Liver (tissue), 9 donors: ENCODE measurements around the gene YBX3. TPM values are rescaled to one million over a fixed set of nuclear protein-coding genes. Genes with fewer than 3 reads are reported as not detected.

Source experiments
- DNase-seq: peaks from one replicate; pipeline ENCODE4 v3.0.0-alpha.2; 2017; ENCODE audit warnings: low spot score
- H3K27ac ChIP-seq, 2 donors: one replicate each; pipeline ENCODE4 v1.7.0; 2013; ENCODE audit warnings: inconsistent platforms in 2 of 2, low read length in 2 of 2, control low read depth in 1 of 2, low read depth in 1 of 2, mild to moderate bottlenecking in 1 of 2
- H3K27me3 ChIP-seq, 4 donors: one replicate each; pipeline versions ENCODE4 v1.6.1 to v1.7.0; 2013; ENCODE audit warnings: low read length in 3 of 4, inconsistent platforms in 1 of 4, mild to moderate bottlenecking in 1 of 4, moderate library complexity in 1 of 4; ENCODE audit not compliant: control insufficient read depth in 4 of 4, insufficient read depth in 4 of 4
- H3K36me3 ChIP-seq, 4 donors: one replicate each; pipeline versions ENCODE4 v1.6.1 to v1.7.0; 2013; ENCODE audit warnings: low read length in 3 of 4, mild to moderate bottlenecking in 3 of 4, low read depth in 1 of 4, moderate library complexity in 1 of 4; ENCODE audit not compliant: control insufficient read depth in 4 of 4, insufficient read depth in 3 of 4
- H3K4me1 ChIP-seq, 4 donors: one replicate each; pipeline versions ENCODE4 v1.6.1 to v1.7.0; 2013; ENCODE audit warnings: low read length in 3 of 4, mild to moderate bottlenecking in 3 of 4, moderate library complexity in 1 of 4; ENCODE audit not compliant: control insufficient read depth in 4 of 4, insufficient read depth in 4 of 4
- H3K4me3 ChIP-seq, 3 donors: one replicate each; pipeline versions ENCODE4 v1.6.1 to v1.7.0; 2013; ENCODE audit warnings: low read length in 3 of 3, control low read depth in 1 of 3, low read depth in 1 of 3, mild to moderate bottlenecking in 1 of 3
- H3K9ac ChIP-seq, 2 donors: one replicate each; pipeline ENCODE4 v1.7.0; 2013; ENCODE audit warnings: low read length in 2 of 2, mild to moderate bottlenecking in 2 of 2, moderate library complexity in 2 of 2, control low read depth in 1 of 2, low read depth in 1 of 2
- H3K9me3 ChIP-seq, 4 donors: one replicate each; pipeline versions ENCODE4 v1.6.1 to v1.7.0; 2013; ENCODE audit warnings: low read length in 3 of 4; ENCODE audit not compliant: control insufficient read depth in 4 of 4
- EGR1 ChIP-seq, 2 donors: IDR thresholded peaks; 2 replicates each; pipeline ENCODE4 v1.6.1; 2016 to 2018; ENCODE audit warnings: antibody characterized with exemption in 2 of 2, low read depth in 2 of 2
- FOXA1 ChIP-seq: IDR thresholded peaks from 2 replicates; pipeline ENCODE4 v1.6.1; 2016; ENCODE audit warnings: antibody characterized with exemption
- FOXA2 ChIP-seq: IDR thresholded peaks from 2 replicates; pipeline ENCODE4 v1.6.1; 2016; ENCODE audit warnings: antibody characterized with exemption
- GABPA ChIP-seq, 2 donors: IDR thresholded peaks in 1 of 2; conservative IDR thresholded peaks in 1 of 2; 2 replicates each; pipeline ENCODE4 v1.6.1; 2016; ENCODE audit warnings: antibody characterized with exemption in 2 of 2, mild to moderate bottlenecking in 1 of 2, moderate library complexity in 1 of 2
- HNF4A ChIP-seq, 2 donors: conservative IDR thresholded peaks; 2 replicates each; pipeline ENCODE4 v1.6.1; 2016; ENCODE audit warnings: antibody characterized with exemption in 2 of 2, mild to moderate bottlenecking in 2 of 2
- HNF4G ChIP-seq: IDR thresholded peaks from 2 replicates; pipeline ENCODE4 v1.6.1; 2016; ENCODE audit warnings: antibody characterized with exemption
- JUND ChIP-seq, 2 donors: IDR thresholded peaks; 2 replicates each; pipeline ENCODE4 v1.6.1; 2016; ENCODE audit warnings: antibody characterized with exemption in 2 of 2
- NR2F2 ChIP-seq: IDR thresholded peaks from 2 replicates; pipeline ENCODE4 v1.6.1; 2016; ENCODE audit warnings: antibody characterized with exemption
- RAD21 ChIP-seq, 2 donors: IDR thresholded peaks; 2 replicates each; pipeline ENCODE4 v1.6.1; 2016; ENCODE audit warnings: antibody characterized with exemption in 2 of 2, mild to moderate bottlenecking in 2 of 2
- RXRA ChIP-seq, 2 donors: IDR thresholded peaks; 2 replicates each; pipeline ENCODE4 v1.6.1; 2017 to 2018; ENCODE audit warnings: antibody characterized with exemption in 2 of 2, mild to moderate bottlenecking in 1 of 2
- SP1 ChIP-seq: IDR thresholded peaks from 2 replicates; pipeline ENCODE4 v1.6.1; 2018; ENCODE audit warnings: antibody characterized with exemption, mild to moderate bottlenecking
- TAF1 ChIP-seq: conservative IDR thresholded peaks from 2 replicates; pipeline ENCODE4 v1.6.1; 2016; ENCODE audit warnings: antibody characterized with exemption, mild to moderate bottlenecking
- YY1 ChIP-seq: IDR thresholded peaks from 2 replicates; pipeline ENCODE4 v1.6.1; 2016; ENCODE audit warnings: antibody characterized with exemption, mild to moderate bottlenecking
- WGBS: extraction: QIAGEN DNeasy Blood & Tissue Kit; methylation state at CpG from one replicate; pipeline ENCODE4 v1.1.7; 2013; 5-methylcytosine and 5-hydroxymethylcytosine counted together
- polyA plus RNA-seq, 2 donors: library from polyadenylated mRNA; stranded (reverse) in 1 of 2; unstranded in 1 of 2; fragments of 200-250 nt in 1 of 2; fragments of >200 nt in 1 of 2; fragmentation: Nextera tagmentation in 1 of 2; extraction: Ambion mirVana in 1 of 2; gene quantifications; one replicate each; pipeline versions ENCODE4 v1.2.1 to v1.2.3, GENCODE V29; 2013 to 2015
- total RNA-seq, 2 donors: library from RNA; depleted of rRNA; stranded (reverse); fragments of >200 nt; gene quantifications; one replicate each; pipeline ENCODE4 v1.2.3, GENCODE V29; 2014
- TF ChIP-seq, protein P1 (sequence below): IDR thresholded peaks from 2 replicates; pipeline ENCODE4 v1.6.1; 2016; ENCODE audit warnings: antibody characterized with exemption
- TF ChIP-seq, protein P2 (sequence below): fragments of 150-350 bp; IDR thresholded peaks from 2 replicates; pipeline ENCODE4 v1.5.1; 2017; ENCODE audit warnings: improper control_type of control experiment, low read depth, low read length; ENCODE audit not compliant: missing input control
- TF ChIP-seq, protein P3 (sequence below): IDR thresholded peaks from 2 replicates; pipeline ENCODE4 v1.6.1; 2016; ENCODE audit warnings: antibody characterized with exemption
- TF ChIP-seq, protein P4 (sequence below): IDR thresholded peaks from 2 replicates; pipeline ENCODE4 v1.6.1; 2016; ENCODE audit warnings: antibody characterized with exemption
- TF ChIP-seq, protein P5 (sequence below): IDR thresholded peaks from 2 replicates; pipeline ENCODE4 v1.6.1; 2016; ENCODE audit warnings: antibody characterized with exemption, mild to moderate bottlenecking
- donor health status: healthy.
- donor health status: healthy.
- donor health status: healthy.
- donor health status: healthy.
- donor health status: healthy.

The YBX3 gene
- total and polyA plus RNA-seq, 4 donors: 6.8 to 116 (median 15.7) TPM

DNA sequence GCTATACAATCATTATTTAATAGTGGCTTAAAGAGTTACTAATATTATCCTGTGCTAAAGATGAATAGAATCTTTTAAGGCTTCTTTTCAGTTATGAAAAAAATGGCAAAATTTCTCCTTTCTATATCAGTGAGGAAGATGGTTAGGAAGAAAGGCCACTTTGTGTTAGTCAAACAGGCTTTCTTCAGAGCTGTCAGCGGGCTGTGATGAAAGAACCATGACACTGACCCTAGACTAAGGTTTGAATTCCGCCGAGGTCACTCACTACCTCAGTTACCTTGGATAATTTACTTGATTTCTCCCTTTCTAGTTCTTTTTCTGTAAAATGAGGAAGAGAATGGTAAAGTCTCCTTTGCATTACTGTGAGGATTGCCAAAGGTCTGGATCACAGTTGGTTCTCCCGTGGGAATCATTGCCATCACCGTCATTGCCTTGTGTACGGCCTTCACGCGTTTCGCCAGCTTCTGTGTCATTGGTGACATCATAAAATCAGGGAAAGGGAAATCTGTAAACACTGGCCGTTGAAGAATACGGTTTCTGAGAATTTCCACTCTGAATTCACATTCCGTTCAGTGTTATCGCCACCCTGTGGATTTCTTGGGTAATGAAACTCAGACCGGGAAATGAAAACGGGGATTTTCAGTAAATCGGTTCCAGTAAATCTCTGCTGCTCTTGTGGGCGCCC is 26.7 kb upstream of the YBX3 start:
- DNase-seq: peak; percentile 63
- TF ChIP-seq JUND (IDR thresholded peaks at IDR 0.05): peak; percentile 55 to 96
- TF ChIP-seq YY1: peak; percentile 64
- no peak for TF ChIP-seq TAF1
- peak; percentile 94 to 95 for TF ChIP-seq RAD21 (IDR thresholded peaks at IDR 0.05)
- TF ChIP-seq, protein P1, sequence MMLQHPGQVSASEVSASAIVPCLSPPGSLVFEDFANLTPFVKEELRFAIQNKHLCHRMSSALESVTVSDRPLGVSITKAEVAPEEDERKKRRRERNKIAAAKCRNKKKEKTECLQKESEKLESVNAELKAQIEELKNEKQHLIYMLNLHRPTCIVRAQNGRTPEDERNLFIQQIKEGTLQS: peak; percentile 69
- peak; percentile 42 to 47 for TF ChIP-seq RXRA (IDR thresholded peaks at IDR 0.05)
- TF ChIP-seq SP1: peak; percentile 60
- TF ChIP-seq, protein P2, sequence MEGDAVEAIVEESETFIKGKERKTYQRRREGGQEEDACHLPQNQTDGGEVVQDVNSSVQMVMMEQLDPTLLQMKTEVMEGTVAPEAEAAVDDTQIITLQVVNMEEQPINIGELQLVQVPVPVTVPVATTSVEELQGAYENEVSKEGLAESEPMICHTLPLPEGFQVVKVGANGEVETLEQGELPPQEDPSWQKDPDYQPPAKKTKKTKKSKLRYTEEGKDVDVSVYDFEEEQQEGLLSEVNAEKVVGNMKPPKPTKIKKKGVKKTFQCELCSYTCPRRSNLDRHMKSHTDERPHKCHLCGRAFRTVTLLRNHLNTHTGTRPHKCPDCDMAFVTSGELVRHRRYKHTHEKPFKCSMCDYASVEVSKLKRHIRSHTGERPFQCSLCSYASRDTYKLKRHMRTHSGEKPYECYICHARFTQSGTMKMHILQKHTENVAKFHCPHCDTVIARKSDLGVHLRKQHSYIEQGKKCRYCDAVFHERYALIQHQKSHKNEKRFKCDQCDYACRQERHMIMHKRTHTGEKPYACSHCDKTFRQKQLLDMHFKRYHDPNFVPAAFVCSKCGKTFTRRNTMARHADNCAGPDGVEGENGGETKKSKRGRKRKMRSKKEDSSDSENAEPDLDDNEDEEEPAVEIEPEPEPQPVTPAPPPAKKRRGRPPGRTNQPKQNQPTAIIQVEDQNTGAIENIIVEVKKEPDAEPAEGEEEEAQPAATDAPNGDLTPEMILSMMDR: peak; percentile 96
- TF ChIP-seq HNF4G: no peak
- TF ChIP-seq, protein P3, sequence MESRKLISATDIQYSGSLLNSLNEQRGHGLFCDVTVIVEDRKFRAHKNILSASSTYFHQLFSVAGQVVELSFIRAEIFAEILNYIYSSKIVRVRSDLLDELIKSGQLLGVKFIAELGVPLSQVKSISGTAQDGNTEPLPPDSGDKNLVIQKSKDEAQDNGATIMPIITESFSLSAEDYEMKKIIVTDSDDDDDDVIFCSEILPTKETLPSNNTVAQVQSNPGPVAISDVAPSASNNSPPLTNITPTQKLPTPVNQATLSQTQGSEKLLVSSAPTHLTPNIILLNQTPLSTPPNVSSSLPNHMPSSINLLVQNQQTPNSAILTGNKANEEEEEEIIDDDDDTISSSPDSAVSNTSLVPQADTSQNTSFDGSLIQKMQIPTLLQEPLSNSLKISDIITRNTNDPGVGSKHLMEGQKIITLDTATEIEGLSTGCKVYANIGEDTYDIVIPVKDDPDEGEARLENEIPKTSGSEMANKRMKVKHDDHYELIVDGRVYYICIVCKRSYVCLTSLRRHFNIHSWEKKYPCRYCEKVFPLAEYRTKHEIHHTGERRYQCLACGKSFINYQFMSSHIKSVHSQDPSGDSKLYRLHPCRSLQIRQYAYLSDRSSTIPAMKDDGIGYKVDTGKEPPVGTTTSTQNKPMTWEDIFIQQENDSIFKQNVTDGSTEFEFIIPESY: peak; percentile 24
- TF ChIP-seq HNF4A (conservative IDR thresholded peaks at IDR 0.05): peak; percentile 12 to 39
- TF ChIP-seq, protein P4, sequence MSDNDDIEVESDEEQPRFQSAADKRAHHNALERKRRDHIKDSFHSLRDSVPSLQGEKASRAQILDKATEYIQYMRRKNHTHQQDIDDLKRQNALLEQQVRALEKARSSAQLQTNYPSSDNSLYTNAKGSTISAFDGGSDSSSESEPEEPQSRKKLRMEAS: peak; percentile 53
- peak; percentile 61 for TF ChIP-seq FOXA2
- no peak for TF ChIP-seq NR2F2
- TF ChIP-seq, protein P5, sequence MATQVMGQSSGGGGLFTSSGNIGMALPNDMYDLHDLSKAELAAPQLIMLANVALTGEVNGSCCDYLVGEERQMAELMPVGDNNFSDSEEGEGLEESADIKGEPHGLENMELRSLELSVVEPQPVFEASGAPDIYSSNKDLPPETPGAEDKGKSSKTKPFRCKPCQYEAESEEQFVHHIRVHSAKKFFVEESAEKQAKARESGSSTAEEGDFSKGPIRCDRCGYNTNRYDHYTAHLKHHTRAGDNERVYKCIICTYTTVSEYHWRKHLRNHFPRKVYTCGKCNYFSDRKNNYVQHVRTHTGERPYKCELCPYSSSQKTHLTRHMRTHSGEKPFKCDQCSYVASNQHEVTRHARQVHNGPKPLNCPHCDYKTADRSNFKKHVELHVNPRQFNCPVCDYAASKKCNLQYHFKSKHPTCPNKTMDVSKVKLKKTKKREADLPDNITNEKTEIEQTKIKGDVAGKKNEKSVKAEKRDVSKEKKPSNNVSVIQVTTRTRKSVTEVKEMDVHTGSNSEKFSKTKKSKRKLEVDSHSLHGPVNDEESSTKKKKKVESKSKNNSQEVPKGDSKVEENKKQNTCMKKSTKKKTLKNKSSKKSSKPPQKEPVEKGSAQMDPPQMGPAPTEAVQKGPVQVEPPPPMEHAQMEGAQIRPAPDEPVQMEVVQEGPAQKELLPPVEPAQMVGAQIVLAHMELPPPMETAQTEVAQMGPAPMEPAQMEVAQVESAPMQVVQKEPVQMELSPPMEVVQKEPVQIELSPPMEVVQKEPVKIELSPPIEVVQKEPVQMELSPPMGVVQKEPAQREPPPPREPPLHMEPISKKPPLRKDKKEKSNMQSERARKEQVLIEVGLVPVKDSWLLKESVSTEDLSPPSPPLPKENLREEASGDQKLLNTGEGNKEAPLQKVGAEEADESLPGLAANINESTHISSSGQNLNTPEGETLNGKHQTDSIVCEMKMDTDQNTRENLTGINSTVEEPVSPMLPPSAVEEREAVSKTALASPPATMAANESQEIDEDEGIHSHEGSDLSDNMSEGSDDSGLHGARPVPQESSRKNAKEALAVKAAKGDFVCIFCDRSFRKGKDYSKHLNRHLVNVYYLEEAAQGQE: peak; percentile 59
- no peak for TF ChIP-seq FOXA1
- peak in 1 of 2 donors; percentile 37 for TF ChIP-seq GABPA (IDR thresholded peaks at IDR 0.05 in 1 of 2, conservative IDR thresholded peaks at IDR 0.05 in 1 of 2)
- TF ChIP-seq EGR1 (IDR thresholded peaks at IDR 0.05; ENCODE audit: low read depth in 2 of 2): peak in 1 of 2 donors; percentile 37
- Histone ChIP-seq H3K9ac (peak overlapping the region; percentile 45 to 90), H3K4me3 (peak overlapping the region in 2 of 3 donors; percentile 5 to 64), H3K9me3 (no peaks in the 10 kb centered on the region), H3K4me1 (peaks cover 0 to 11% (median 0%) of the 10 kb centered on the region in 4 donors), H3K27ac (peak overlapping the region; percentile 52 to 79), H3K36me3 (no peaks in the 10 kb centered on the region), H3K27me3 (peaks cover 0 to 3% (median 0%) of the 10 kb centered on the region in 4 donors)
- 5% methylated on average over 17 of the region's 17 CpGs for WGBS
